Neural progenitor cell (in vitro differentiated cells): ENCODE results near the gene PRG2.

Experiments used
- EZH2phosphoT487 ChIP-seq: fragments of 200-600 bp; sonication (generic); IDR thresholded peaks from 2 replicates; pipeline ENCODE4 v1.6.1; 2017; ENCODE audit warnings: antibody characterized with exemption
- TF ChIP-seq, protein P1 (sequence below): fragments of 200-600 bp; sonication (generic); IDR thresholded peaks from 2 replicates; pipeline ENCODE4 v1.5.1; 2017; ENCODE audit warnings: antibody characterized with exemption, mild to moderate bottlenecking

DNA sequence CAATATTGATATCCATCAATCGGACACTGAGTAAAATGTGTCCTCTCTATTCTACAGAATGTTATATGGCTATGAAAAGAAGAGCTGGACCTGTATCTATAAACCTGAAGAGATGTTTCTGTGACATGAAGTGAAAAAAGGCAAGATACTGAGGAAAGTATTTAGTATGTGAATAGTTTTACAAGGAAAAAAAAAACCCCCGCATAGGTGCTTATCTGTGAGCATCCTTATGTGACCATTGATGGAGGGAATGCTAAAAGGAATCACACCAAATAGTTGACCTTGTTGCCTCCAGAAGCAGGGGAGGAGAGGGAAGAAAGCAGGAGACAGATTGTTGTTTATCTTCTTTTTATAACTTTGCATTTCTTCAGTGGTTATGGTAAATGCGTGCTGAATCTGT, 661 bp upstream of the PRG2 start:
- no peak for TF ChIP-seq EZH2phosphoT487
- TF ChIP-seq, protein P1, sequence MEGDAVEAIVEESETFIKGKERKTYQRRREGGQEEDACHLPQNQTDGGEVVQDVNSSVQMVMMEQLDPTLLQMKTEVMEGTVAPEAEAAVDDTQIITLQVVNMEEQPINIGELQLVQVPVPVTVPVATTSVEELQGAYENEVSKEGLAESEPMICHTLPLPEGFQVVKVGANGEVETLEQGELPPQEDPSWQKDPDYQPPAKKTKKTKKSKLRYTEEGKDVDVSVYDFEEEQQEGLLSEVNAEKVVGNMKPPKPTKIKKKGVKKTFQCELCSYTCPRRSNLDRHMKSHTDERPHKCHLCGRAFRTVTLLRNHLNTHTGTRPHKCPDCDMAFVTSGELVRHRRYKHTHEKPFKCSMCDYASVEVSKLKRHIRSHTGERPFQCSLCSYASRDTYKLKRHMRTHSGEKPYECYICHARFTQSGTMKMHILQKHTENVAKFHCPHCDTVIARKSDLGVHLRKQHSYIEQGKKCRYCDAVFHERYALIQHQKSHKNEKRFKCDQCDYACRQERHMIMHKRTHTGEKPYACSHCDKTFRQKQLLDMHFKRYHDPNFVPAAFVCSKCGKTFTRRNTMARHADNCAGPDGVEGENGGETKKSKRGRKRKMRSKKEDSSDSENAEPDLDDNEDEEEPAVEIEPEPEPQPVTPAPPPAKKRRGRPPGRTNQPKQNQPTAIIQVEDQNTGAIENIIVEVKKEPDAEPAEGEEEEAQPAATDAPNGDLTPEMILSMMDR, result no peak
